ENCODE data around the gene ZNF778. TPM values are rescaled to one million over a fixed set of nuclear protein-coding genes. Genes with fewer than 3 reads are reported as not detected.
A peak's percentile ranks its signal among the peaks of the same experiment; 100 is the strongest.

The ZNF778 gene
- total and polyA plus RNA-seq, 2 of the 13 experiments (the other 11 are each of a cell fraction or from before 2014, with no cell fraction given), result 3.8 to 7.2 TPM

DNA sequence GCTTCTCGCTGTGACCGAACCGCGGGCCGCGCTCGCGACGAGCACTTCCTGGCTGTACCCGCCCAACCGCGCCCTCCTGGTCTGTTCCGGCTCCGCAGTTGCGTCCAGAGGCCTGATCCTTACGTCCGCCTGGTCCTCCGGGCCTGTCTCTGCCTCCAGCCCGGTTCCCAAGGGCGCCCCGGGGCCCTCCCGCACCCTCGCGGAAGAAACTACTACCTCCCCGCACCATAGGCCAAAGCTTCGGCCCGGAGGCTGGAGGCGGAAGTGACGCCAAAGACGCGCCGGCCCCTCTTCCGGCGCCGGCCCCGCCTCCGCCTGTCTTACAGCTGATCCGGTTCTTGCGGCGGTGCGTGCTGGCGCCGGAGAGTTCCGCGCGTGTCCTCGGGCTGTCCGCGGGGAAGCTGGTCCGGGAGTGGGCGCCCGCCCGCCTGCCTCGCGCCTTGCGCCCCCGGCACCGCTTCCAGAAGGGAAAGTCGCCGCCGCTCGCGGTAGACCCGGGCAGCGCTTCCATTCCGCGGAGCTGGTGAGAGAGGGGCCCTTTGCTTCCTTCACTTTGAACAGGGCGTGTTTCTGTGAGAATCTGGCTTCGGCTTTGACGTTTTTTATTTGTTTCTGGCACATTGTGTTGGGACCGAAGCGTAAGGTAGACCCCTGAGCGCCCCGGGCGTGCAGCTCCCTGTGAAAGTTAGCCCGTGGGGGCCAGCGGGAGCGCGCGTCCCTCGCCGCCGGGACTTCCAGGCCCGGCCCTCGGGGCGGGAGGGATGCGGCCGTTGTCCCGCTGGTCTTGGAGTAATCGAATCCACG lies at the start of gene ZNF778 (continued):
- TF ChIP-seq HOXA9 (CRISPR knock-in tag; IDR thresholded peaks at IDR 0.05; ENCODE audit: borderline replicate concordance) (no peak), ZNF558 (CRISPR knock-in tag; IDR thresholded peaks at IDR 0.05; ENCODE audit: borderline replicate concordance) (peak; percentile 73; the same call in 1 of the 2 replicates), HDAC2 (CRISPR knock-in tag; IDR thresholded peaks at IDR 0.05) (peak; percentile 96), ZNF292 (CRISPR knock-in tag; IDR thresholded peaks at IDR 0.05; ENCODE audit: borderline replicate concordance, low read depth) (no peak), ZMYM3 (CRISPR knock-in tag; IDR thresholded peaks at IDR 0.05) (no peak), HES4 (CRISPR knock-in tag; IDR thresholded peaks at IDR 0.05; ENCODE audit: borderline replicate concordance) (peak; percentile 28; the same call in 1 of the 2 replicates), ZFY (CRISPR knock-in tag; IDR thresholded peaks at IDR 0.05) (peak; percentile 99), PHF5A (CRISPR knock-in tag; IDR thresholded peaks at IDR 0.05; ENCODE audit: low read depth, unreplicated experiment) (no peak), POLR2G (IDR thresholded peaks at IDR 0.05; ENCODE audit: low read depth, low read length) (peak; percentile 98)
- TF ChIP-seq, protein P1, sequence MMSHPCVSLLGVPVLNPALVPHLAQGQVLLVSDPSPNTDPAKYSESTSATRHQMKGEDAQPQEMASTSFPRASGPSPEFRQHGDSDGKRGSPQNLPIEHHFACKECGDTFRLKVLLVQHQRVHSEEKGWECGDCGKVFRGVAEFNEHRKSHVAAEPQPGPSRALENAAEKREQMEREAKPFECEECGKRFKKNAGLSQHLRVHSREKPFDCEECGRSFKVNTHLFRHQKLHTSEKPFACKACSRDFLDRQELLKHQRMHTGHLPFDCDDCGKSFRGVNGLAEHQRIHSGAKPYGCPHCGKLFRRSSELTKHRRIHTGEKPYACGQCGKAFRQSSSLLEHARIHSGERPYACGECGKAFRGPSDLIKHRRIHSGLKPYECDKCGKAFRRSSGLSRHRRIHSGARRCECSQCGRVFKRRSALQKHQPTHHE (CRISPR knock-in tag; IDR thresholded peaks at IDR 0.05; ENCODE audit: borderline replicate concordance), result peak; percentile 85; the same call in 1 of the 2 replicates
- TF ChIP-seq, protein P2, sequence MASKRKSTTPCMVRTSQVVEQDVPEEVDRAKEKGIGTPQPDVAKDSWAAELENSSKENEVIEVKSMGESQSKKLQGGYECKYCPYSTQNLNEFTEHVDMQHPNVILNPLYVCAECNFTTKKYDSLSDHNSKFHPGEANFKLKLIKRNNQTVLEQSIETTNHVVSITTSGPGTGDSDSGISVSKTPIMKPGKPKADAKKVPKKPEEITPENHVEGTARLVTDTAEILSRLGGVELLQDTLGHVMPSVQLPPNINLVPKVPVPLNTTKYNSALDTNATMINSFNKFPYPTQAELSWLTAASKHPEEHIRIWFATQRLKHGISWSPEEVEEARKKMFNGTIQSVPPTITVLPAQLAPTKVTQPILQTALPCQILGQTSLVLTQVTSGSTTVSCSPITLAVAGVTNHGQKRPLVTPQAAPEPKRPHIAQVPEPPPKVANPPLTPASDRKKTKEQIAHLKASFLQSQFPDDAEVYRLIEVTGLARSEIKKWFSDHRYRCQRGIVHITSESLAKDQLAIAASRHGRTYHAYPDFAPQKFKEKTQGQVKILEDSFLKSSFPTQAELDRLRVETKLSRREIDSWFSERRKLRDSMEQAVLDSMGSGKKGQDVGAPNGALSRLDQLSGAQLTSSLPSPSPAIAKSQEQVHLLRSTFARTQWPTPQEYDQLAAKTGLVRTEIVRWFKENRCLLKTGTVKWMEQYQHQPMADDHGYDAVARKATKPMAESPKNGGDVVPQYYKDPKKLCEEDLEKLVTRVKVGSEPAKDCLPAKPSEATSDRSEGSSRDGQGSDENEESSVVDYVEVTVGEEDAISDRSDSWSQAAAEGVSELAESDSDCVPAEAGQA (IDR thresholded peaks at IDR 0.05; ENCODE audit: low read depth), result peak; percentile 83
- TF ChIP-seq, protein P2 (CRISPR knock-in tag; IDR thresholded peaks at IDR 0.05; ENCODE audit: borderline replicate concordance), result peak; percentile 53; the same call in 1 of the 2 replicates
- TF ChIP-seq, protein P3, sequence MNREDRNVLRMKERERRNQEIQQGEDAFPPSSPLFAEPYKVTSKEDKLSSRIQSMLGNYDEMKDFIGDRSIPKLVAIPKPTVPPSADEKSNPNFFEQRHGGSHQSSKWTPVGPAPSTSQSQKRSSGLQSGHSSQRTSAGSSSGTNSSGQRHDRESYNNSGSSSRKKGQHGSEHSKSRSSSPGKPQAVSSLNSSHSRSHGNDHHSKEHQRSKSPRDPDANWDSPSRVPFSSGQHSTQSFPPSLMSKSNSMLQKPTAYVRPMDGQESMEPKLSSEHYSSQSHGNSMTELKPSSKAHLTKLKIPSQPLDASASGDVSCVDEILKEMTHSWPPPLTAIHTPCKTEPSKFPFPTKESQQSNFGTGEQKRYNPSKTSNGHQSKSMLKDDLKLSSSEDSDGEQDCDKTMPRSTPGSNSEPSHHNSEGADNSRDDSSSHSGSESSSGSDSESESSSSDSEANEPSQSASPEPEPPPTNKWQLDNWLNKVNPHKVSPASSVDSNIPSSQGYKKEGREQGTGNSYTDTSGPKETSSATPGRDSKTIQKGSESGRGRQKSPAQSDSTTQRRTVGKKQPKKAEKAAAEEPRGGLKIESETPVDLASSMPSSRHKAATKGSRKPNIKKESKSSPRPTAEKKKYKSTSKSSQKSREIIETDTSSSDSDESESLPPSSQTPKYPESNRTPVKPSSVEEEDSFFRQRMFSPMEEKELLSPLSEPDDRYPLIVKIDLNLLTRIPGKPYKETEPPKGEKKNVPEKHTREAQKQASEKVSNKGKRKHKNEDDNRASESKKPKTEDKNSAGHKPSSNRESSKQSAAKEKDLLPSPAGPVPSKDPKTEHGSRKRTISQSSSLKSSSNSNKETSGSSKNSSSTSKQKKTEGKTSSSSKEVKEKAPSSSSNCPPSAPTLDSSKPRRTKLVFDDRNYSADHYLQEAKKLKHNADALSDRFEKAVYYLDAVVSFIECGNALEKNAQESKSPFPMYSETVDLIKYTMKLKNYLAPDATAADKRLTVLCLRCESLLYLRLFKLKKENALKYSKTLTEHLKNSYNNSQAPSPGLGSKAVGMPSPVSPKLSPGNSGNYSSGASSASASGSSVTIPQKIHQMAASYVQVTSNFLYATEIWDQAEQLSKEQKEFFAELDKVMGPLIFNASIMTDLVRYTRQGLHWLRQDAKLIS (CRISPR knock-in tag; IDR thresholded peaks at IDR 0.05), result no peak
- TF ChIP-seq, protein P4, sequence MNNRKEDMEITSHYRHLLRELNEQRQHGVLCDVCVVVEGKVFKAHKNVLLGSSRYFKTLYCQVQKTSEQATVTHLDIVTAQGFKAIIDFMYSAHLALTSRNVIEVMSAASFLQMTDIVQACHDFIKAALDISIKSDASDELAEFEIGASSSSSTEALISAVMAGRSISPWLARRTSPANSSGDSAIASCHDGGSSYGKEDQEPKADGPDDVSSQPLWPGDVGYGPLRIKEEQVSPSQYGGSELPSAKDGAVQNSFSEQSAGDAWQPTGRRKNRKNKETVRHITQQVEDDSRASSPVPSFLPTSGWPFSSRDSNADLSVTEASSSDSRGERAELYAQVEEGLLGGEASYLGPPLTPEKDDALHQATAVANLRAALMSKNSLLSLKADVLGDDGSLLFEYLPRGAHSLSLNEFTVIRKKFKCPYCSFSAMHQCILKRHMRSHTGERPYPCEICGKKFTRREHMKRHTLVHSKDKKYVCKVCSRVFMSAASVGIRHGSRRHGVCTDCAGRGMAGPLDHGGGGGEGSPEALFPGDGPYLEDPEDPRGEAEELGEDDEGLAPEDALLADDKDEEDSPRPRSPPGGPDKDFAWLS (CRISPR knock-in tag; IDR thresholded peaks at IDR 0.05; ENCODE audit: borderline replicate concordance), result 0 out of 2 replicates have a peak, but pooled peaks have one; percentile 37

Data from HepG2 (cell line).